Measurements from ENCODE around the gene FAM200C. TPM values are rescaled to one million over a fixed set of nuclear protein-coding genes. Genes with fewer than 3 reads are reported as not detected.

FAM200C gene
- 1 to 10 TPM in 1 of 4 donors, under 1 TPM in 3; 0.51 to 1.1 (median 0.86) TPM for total RNA-seq

DNA sequence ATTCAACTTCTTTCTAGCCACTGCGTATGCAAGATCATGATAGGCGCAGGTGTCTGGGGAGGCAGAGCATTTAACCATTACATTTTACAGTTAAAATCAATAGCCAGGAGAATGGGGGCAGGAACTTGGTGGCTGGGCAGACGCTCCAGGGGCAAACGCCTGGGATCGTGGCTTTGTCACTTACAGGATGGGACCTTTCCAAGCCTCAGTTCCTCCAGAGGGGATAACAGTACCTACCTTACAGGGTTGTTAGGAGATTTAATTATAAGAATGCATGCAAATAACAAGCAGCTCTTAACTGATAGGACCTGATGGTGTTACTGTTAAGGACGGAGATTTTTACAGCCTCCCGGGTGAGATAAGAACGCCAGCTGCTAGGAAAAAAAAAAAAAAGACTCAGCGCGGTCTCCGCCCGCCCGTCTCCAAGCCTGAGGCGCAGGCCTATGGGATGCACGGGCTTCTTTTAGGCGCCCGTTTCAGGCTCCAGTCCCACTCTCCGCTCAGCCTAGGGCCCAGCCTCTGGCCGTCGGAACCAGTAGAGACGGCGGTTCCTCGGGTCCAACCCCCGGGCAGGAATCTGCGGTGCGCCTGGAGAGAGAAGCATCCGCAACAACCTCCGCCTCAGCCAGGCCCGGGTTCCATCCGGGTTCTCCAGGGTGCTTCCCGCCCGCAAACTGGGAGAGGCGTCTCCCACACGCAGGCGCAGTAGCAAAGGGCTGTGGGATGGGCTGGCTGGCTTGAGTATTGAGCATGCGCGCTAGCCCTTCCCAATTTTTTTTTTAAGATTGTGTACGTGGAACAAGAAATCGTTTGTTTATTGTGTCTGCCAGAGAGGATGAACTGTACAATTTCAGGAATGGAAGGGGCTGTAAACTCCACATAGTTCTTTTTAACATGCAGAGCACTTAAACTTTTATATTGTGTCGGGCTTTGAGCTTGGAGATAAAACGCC is at the start of gene FAM200C:
Gene FAM200C, minus strand, starts transcription at position 653 of the 952 bp plus-strand sequence. CDS start 4,564 bp downstream, outside the sequence.
- DNase-seq (peak; percentile 79 to 84), ATAC-seq (peak; percentile 99)
- intact Hi-C loops (cut with DNase I; ENCODE audit: low total_unique reads): loop anchor here (1.0 to 5.0 kb wide), 2 partner anchors 22 to 47 kb away; partner anchors contain the start of gene PTTG1
- H3K27me3 ChIP-seq: no peaks in the 10 kb centered on the region
- peak within 1 kb of the TSS; percentile 63 to 89 (median 82) for H3K4me3 ChIP-seq
- in situ Hi-C loops (cut with MboI; ENCODE audit: low sequenced_read_pairs in 4 of 4): loop anchor here in 1 of 4 donors (10.0 kb wide), 1 partner anchor 375 kb away; no protein-coding TSS in a partner anchor
- peaks cover 0 to 34% of the 10 kb centered on the region in 2 donors for H3K36me3 ChIP-seq
- peaks cover 22 to 36% of the 10 kb centered on the region in 2 donors for H3K4me1 ChIP-seq
- no peaks in the 10 kb centered on the region for H3K9me3 ChIP-seq
- H3K27ac ChIP-seq: peak within 1 kb of the TSS; percentile 79 to 84 (median 82)
- TF ChIP-seq, protein P1, sequence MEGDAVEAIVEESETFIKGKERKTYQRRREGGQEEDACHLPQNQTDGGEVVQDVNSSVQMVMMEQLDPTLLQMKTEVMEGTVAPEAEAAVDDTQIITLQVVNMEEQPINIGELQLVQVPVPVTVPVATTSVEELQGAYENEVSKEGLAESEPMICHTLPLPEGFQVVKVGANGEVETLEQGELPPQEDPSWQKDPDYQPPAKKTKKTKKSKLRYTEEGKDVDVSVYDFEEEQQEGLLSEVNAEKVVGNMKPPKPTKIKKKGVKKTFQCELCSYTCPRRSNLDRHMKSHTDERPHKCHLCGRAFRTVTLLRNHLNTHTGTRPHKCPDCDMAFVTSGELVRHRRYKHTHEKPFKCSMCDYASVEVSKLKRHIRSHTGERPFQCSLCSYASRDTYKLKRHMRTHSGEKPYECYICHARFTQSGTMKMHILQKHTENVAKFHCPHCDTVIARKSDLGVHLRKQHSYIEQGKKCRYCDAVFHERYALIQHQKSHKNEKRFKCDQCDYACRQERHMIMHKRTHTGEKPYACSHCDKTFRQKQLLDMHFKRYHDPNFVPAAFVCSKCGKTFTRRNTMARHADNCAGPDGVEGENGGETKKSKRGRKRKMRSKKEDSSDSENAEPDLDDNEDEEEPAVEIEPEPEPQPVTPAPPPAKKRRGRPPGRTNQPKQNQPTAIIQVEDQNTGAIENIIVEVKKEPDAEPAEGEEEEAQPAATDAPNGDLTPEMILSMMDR (IDR thresholded peaks at IDR 0.05 in 4 of 5, conservative IDR thresholded peaks at IDR 0.05 in 1 of 5): no peak
- peak; percentile 73 to 77 for TF ChIP-seq POLR2A (IDR thresholded peaks at IDR 0.05)

DNA sequence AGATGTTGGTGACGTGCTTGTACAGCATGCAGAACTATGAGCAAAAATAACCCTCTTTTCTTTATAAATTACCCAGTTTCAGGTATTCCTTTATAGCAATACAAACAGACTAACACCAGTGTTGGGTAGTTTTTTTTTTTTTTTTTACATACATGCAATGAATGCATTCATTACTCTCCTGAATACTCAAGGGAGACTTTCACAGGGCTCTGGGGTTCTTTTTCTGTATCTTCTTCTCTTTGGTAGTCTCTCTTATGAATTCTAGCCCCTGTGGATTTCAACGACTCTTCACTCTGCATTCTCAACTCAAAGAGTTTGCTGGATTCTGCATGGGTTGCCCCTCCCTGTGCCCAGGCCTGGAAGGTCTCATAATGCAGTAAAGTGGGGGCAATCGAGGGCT is 49.6 kb upstream of the FAM200C start:
- intact Hi-C loops (cut with DNase I; ENCODE audit: low total_unique reads) (no loop called here), in situ Hi-C loops (cut with MboI; ENCODE audit: low sequenced_read_pairs in 4 of 4) (no loop called here)
- Histone ChIP-seq H3K9me3 (no peaks in the 10 kb centered on the region), H3K4me3 (no peak overlapping the region), H3K4me1 (no peaks in the 10 kb centered on the region), H3K27ac (no peak overlapping the region), H3K27me3 (peaks cover 0 to 4% (median 0%) of the 10 kb centered on the region in 3 donors), H3K36me3 (no peaks in the 10 kb centered on the region)
- DNase-seq (no peak), ATAC-seq (no peak)
- TF ChIP-seq, protein P1 (IDR thresholded peaks at IDR 0.05 in 4 of 5, conservative IDR thresholded peaks at IDR 0.05 in 1 of 5): no peak
- no peak for TF ChIP-seq POLR2A (IDR thresholded peaks at IDR 0.05)

- H3K4me3 ChIP-seq: no peak overlapping the region
These were observed 49.0 kb upstream of the FAM200C start for GRCh38 chr5:160448886-160449285.

GRCh38 chr5:160445751-160446150 is 45.9 kb upstream of the FAM200C start:
- Histone ChIP-seq H3K27ac (no peak overlapping the region), H3K27me3 (no peaks in the 10 kb centered on the region), H3K4me3 (no peak overlapping the region), H3K9me3 (no peaks in the 10 kb centered on the region), H3K4me1 (no peaks in the 10 kb centered on the region), H3K36me3 (no peaks in the 10 kb centered on the region)
- ATAC-seq: no peak
- DNase-seq: no peak
- TF ChIP-seq, protein P1 (IDR thresholded peaks at IDR 0.05 in 4 of 5, conservative IDR thresholded peaks at IDR 0.05 in 1 of 5): no peak
- no peak for TF ChIP-seq POLR2A (IDR thresholded peaks at IDR 0.05)
- in situ Hi-C loops (cut with MboI; ENCODE audit: low sequenced_read_pairs in 4 of 4) (no loop called here), intact Hi-C loops (cut with DNase I; ENCODE audit: low total_unique reads) (no loop called here)

More at GRCh38 chr5:160448886-160449285, 49.0 kb upstream of the FAM200C start:
- no peaks in the 10 kb centered on the region for H3K4me1 ChIP-seq
- no peak for DNase-seq
- intact Hi-C loops (cut with DNase I; ENCODE audit: low total_unique reads): no loop called here
- TF ChIP-seq, protein P1 (IDR thresholded peaks at IDR 0.05 in 4 of 5, conservative IDR thresholded peaks at IDR 0.05 in 1 of 5): no peak
- TF ChIP-seq POLR2A (IDR thresholded peaks at IDR 0.05): no peak
- no peak overlapping the region for H3K27ac ChIP-seq
- H3K27me3 ChIP-seq: peaks cover 0 to under 1% (median 0%) of the 10 kb centered on the region in 3 donors
- no peak for ATAC-seq
- no peaks in the 10 kb centered on the region for H3K36me3 ChIP-seq
- in situ Hi-C loops (cut with MboI; ENCODE audit: low sequenced_read_pairs in 4 of 4): no loop called here
- no peaks in the 10 kb centered on the region for H3K9me3 ChIP-seq

All from gastrocnemius medialis (tissue), 4 donors.